MM.1S (cell line): ENCODE results near the gene KCNMA1.

Source experiments
- DNase-seq: peaks from one replicate; pipeline ENCODE4 v3.0.0-alpha.2; 2015
- H2AFZ ChIP-seq: fragments of 300-600 bp; sonication (generic); 2 replicates; pipeline ENCODE4 v1.6.0; 2016; ENCODE audit warnings: antibody characterized with exemption, low read length
- H3F3A ChIP-seq: fragments of 300-600 bp; sonication (generic); 2 replicates; pipeline ENCODE4 v1.6.1; 2016; ENCODE audit warnings: mild to moderate bottlenecking, antibody characterized with exemption, low read length, moderate library complexity, mixed read lengths; ENCODE audit not compliant: insufficient read depth
- H3K27ac ChIP-seq: fragments of 300-600 bp; sonication (generic); 2 replicates; pipeline ENCODE4 v1.5.1; 2016; ENCODE audit warnings: mild to moderate bottlenecking, low read length
- H3K27me3 ChIP-seq: fragments of 300-600 bp; sonication (generic); replicated peaks from 2 replicates; pipeline ENCODE4 v1.6.0; 2016; ENCODE audit warnings: low read length; ENCODE audit not compliant: insufficient read depth
- H3K36me3 ChIP-seq: fragments of 300-600 bp; sonication (generic); replicated peaks from 2 replicates; pipeline ENCODE4 v1.6.1; 2016; ENCODE audit warnings: mild to moderate bottlenecking, low read length, mixed read lengths; ENCODE audit not compliant: insufficient read depth
- H3K4me1 ChIP-seq: fragments of 300-600 bp; sonication (generic); 2 replicates; pipeline ENCODE4 v1.6.1; 2016; ENCODE audit warnings: low read length, mixed read lengths
- H3K4me2 ChIP-seq: fragments of 300-600 bp; sonication (generic); 2 replicates; pipeline ENCODE4 v1.6.0; 2016; ENCODE audit warnings: low read depth, low read length
- H3K4me3 ChIP-seq: fragments of 300-600 bp; sonication (generic); 2 replicates; pipeline ENCODE4 v1.5.1; 2016; ENCODE audit warnings: low read length, mixed read lengths
- H3K79me2 ChIP-seq: fragments of 300-600 bp; sonication (generic); 2 replicates; pipeline ENCODE4 v1.6.1; 2016; ENCODE audit warnings: mixed run types, low read length, mixed read lengths
- H3K9ac ChIP-seq: fragments of 300-600 bp; sonication (generic); 2 replicates; pipeline ENCODE4 v1.6.1; 2016; ENCODE audit warnings: low read length, mixed read lengths
- H3K9me2 ChIP-seq: fragments of 300-600 bp; sonication (generic); replicated peaks from 2 replicates; pipeline ENCODE4 v1.6.1; 2016; ENCODE audit warnings: mild to moderate bottlenecking, low read length, mixed read lengths; ENCODE audit not compliant: insufficient read depth
- H3K9me3 ChIP-seq: fragments of 300-600 bp; sonication (generic); replicated peaks from 2 replicates; pipeline ENCODE4 v1.6.1; 2016; ENCODE audit warnings: mild to moderate bottlenecking, low read length, mixed read lengths; ENCODE audit not compliant: insufficient read depth
- H4K20me1 ChIP-seq: fragments of 300-600 bp; sonication (generic); 2 replicates; pipeline ENCODE4 v1.6.1; 2016; ENCODE audit warnings: mild to moderate bottlenecking, low read length, moderate library complexity, mixed read lengths; ENCODE audit not compliant: insufficient read depth
- EZH2 ChIP-seq: fragments of 300-600 bp; sonication (generic); optimal IDR thresholded peaks from 2 replicates; pipeline ENCODE3; 2017; ENCODE audit warnings: low read depth, mild to moderate bottlenecking, antibody characterized with exemption, low read length, mixed read lengths
- EZH2phosphoT487 ChIP-seq: fragments of 300-600 bp; sonication (generic); IDR thresholded peaks from 2 replicates; pipeline ENCODE4 v1.6.1; 2018; ENCODE audit warnings: antibody characterized with exemption, low read length
- TF ChIP-seq, protein P1 (sequence below): fragments of 300-600 bp; sonication (generic); IDR thresholded peaks from 2 replicates; pipeline ENCODE4 v1.5.1; 2016; ENCODE audit warnings: antibody characterized with exemption, low read length, mixed read lengths

Gene KCNMA1

DNA sequence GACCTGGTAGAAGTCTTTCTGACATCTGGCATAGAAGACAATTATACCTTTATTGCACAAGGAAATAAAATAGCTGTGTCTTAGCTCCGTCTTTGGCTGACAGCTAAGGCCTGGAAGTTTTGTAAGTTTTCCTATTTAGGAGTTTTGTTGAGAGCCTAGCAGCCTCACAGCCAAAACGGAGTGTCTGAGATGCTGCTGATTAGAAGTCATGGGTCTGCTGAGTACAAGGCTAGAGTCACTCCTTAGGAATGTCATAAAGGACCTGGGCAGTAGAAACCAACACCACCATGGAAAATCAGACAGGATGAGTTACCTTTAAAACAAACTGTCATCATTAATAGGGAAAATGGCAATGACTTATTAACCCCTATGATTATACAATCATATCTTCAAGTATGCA, 442.5 kb downstream of the KCNMA1 start:
- H3K4me1 ChIP-seq, result peaks cover 18% of the 10 kb centered on the region
- H3K4me3 ChIP-seq, result no peak overlapping the region
- no peaks in the 10 kb centered on the region for H3K9me2 ChIP-seq
- H3K79me2 ChIP-seq, result no peaks in the 10 kb centered on the region
- H3K9ac ChIP-seq, result no peak overlapping the region
- H3K36me3 ChIP-seq, result no peaks in the 10 kb centered on the region
- 0 out of 2 replicates have a peak, but pooled peaks cover 7% of the 10 kb centered on the region for H3F3A ChIP-seq
- no peak for TF ChIP-seq EZH2phosphoT487
- TF ChIP-seq, protein P1, sequence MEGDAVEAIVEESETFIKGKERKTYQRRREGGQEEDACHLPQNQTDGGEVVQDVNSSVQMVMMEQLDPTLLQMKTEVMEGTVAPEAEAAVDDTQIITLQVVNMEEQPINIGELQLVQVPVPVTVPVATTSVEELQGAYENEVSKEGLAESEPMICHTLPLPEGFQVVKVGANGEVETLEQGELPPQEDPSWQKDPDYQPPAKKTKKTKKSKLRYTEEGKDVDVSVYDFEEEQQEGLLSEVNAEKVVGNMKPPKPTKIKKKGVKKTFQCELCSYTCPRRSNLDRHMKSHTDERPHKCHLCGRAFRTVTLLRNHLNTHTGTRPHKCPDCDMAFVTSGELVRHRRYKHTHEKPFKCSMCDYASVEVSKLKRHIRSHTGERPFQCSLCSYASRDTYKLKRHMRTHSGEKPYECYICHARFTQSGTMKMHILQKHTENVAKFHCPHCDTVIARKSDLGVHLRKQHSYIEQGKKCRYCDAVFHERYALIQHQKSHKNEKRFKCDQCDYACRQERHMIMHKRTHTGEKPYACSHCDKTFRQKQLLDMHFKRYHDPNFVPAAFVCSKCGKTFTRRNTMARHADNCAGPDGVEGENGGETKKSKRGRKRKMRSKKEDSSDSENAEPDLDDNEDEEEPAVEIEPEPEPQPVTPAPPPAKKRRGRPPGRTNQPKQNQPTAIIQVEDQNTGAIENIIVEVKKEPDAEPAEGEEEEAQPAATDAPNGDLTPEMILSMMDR, result no peak
- no peak for TF ChIP-seq EZH2
- no peaks in the 10 kb centered on the region for H3K27me3 ChIP-seq
- H3K4me2 ChIP-seq, result no peak overlapping the region
- H3K27ac ChIP-seq, result no peak overlapping the region
- no peaks in the 10 kb centered on the region for H3K9me3 ChIP-seq
- H4K20me1 ChIP-seq, result no peaks in the 10 kb centered on the region
- H2AFZ ChIP-seq, result no peak overlapping the region
- DNase-seq, result no peak

- 0 out of 2 replicates have a peak, but pooled peaks cover 7% of the 10 kb centered on the region for H3F3A ChIP-seq
- H3K79me2 ChIP-seq, result no peaks in the 10 kb centered on the region
- H3K27ac ChIP-seq, result no peak overlapping the region
- no peak overlapping the region for H3K9ac ChIP-seq
- no peak overlapping the region for H3K4me2 ChIP-seq
- H3K27me3 ChIP-seq, result no peaks in the 10 kb centered on the region
- H3K9me3 ChIP-seq, result no peaks in the 10 kb centered on the region
- TF ChIP-seq, protein P1, result no peak
- TF ChIP-seq EZH2phosphoT487 (no peak), EZH2 (no peak)
- H2AFZ ChIP-seq, result no peak overlapping the region
- DNase-seq, result no peak
- no peak overlapping the region for H3K4me3 ChIP-seq
- no peaks in the 10 kb centered on the region for H3K9me2 ChIP-seq
- peaks cover 15% of the 10 kb centered on the region for H3K4me1 ChIP-seq
- H4K20me1 ChIP-seq, result no peaks in the 10 kb centered on the region
- no peaks in the 10 kb centered on the region for H3K36me3 ChIP-seq
Observed at GRCh38 chr10:77193001-77193400, 444.6 kb downstream of the KCNMA1 start.

DNA sequence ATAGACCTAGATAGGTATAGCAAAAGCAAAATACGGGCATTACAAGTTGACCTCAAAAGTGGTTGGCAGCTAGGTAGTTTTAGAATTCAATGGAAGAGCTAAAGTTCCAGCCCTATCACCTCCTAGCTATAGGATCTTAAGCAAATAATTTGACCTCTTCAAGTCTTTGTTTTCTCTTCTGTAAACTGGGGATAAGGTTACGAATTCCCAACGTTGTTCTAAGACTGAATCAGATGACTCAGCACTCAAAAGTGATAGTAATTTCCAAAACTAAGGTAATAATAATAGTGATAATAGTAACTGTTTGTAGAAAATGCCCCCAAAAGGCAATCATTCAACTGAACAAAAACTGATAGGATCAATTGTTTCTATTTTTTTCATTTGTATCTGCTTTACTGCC, 445.2 kb downstream of the KCNMA1 start:
- Histone ChIP-seq H3F3A (0 out of 2 replicates have a peak, but pooled peaks cover 2% of the 10 kb centered on the region), H3K27ac (no peak overlapping the region), H3K9me2 (no peaks in the 10 kb centered on the region), H3K4me1 (peaks cover 9% of the 10 kb centered on the region), H3K9ac (no peak overlapping the region), H3K4me2 (no peak overlapping the region), H3K27me3 (no peaks in the 10 kb centered on the region), H3K9me3 (no peaks in the 10 kb centered on the region), H3K4me3 (no peak overlapping the region), H2AFZ (no peak overlapping the region), H3K36me3 (no peaks in the 10 kb centered on the region), H4K20me1 (no peaks in the 10 kb centered on the region), H3K79me2 (no peaks in the 10 kb centered on the region)
- DNase-seq, result no peak
- TF ChIP-seq EZH2phosphoT487, result no peak
- TF ChIP-seq EZH2, result no peak

DNA sequence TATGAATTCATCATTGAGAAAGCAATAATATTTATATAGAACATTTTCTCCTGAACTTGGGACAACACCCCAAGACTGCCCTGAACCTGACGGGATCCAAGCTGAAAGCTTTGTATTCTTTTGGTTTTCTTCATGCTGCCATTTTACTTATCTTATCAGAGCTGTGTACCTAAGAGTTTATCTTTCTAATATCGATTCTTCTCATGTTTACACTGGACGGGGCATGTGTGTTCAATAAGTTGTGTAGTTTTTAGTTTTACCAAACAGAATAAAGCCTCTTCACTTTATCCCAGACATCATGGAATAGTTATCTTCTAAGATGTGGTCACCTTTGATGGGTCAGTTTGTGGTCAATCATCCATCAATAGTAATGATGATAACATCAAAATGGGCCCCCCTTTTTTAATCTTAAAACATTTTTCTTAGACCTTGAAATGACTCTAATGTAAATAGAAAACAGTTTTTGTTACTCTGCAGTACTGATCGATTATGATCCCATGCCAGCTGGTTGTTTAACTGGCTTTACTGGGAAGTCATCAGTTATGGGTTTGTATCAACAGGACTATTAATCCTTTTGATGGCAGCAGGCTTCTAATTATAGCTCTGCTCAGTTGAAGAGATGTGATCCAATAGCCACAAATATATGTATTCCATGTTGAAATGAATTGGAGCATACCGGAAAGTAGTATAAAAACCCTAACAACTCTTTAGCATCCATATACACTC, 446.1 kb downstream of the KCNMA1 start:
- no peak overlapping the region for H3K9ac ChIP-seq
- no peaks in the 10 kb centered on the region for H3K79me2 ChIP-seq
- H3K27ac ChIP-seq, result no peak overlapping the region
- no peak overlapping the region for H2AFZ ChIP-seq
- no peaks in the 10 kb centered on the region for H4K20me1 ChIP-seq
- peaks cover under 1% of the 10 kb centered on the region; the same call in 1 of the 2 replicates for H3K4me1 ChIP-seq
- H3K9me2 ChIP-seq, result no peaks in the 10 kb centered on the region
- no peak overlapping the region for H3K4me2 ChIP-seq
- no peaks in the 10 kb centered on the region for H3K27me3 ChIP-seq
- no peaks in the 10 kb centered on the region for H3F3A ChIP-seq
- H3K36me3 ChIP-seq, result no peaks in the 10 kb centered on the region
- H3K9me3 ChIP-seq, result no peaks in the 10 kb centered on the region
- TF ChIP-seq, protein P1, result no peak
- TF ChIP-seq EZH2phosphoT487 (no peak), EZH2 (no peak)
- no peak overlapping the region for H3K4me3 ChIP-seq
- DNase-seq, result no peak
